ENCODE results near the gene NCOA3.

The NCOA3 gene

GRCh38 chr20:47645632-47646031 lies 143.9 kb downstream of the NCOA3 start:
- no peak overlapping the region for H3K4me2 ChIP-seq (ENCODE audit: low read depth, low read length, poor library complexity, severe bottlenecking)
- no peaks in the 10 kb centered on the region for H4K20me1 ChIP-seq (ENCODE audit: insufficient read depth, low read length, poor library complexity, severe bottlenecking)
- H3K79me2 ChIP-seq (ENCODE audit: insufficient read depth, low read length), result no peaks in the 10 kb centered on the region
- no peak overlapping the region for H3K4me3 ChIP-seq (ENCODE audit: low read length, poor library complexity, severe bottlenecking)
- H3K9ac ChIP-seq (ENCODE audit: low read depth, low read length, poor library complexity, severe bottlenecking), result no peak overlapping the region
- H3F3A ChIP-seq (ENCODE audit: low read depth), result no peaks in the 10 kb centered on the region
- H3K27me3 ChIP-seq (ENCODE audit: insufficient read depth, low read length, poor library complexity, severe bottlenecking), result no peaks in the 10 kb centered on the region
- H3K36me3 ChIP-seq (ENCODE audit: insufficient read depth, low read length), result peaks cover 32% of the 10 kb centered on the region; the same call in 1 of the 2 replicates
- no peaks in the 10 kb centered on the region for H3K9me3 ChIP-seq (ENCODE audit: insufficient read depth, low read depth, low read length)
- H3K4me1 ChIP-seq (ENCODE audit: insufficient read depth, low read length, poor library complexity, severe bottlenecking), result no peaks in the 10 kb centered on the region
- TF ChIP-seq EZH2phosphoT487 (IDR thresholded peaks at IDR 0.05; ENCODE audit: borderline replicate concordance), result no peak
- TF ChIP-seq CTCF (conservative IDR thresholded peaks at IDR 0.05; ENCODE audit: low read length), result no peak
- H3K9me2 ChIP-seq (replicated peaks; ENCODE audit: low read depth, low read length), result no peaks in the 10 kb centered on the region
- H2AFZ ChIP-seq (ENCODE audit: low read length), result no peak overlapping the region

- no peak overlapping the region for H2AFZ ChIP-seq (ENCODE audit: low read length)
- no peaks in the 10 kb centered on the region for H3K79me2 ChIP-seq (ENCODE audit: insufficient read depth, low read length)
- no peaks in the 10 kb centered on the region for H3K9me3 ChIP-seq (ENCODE audit: insufficient read depth, low read depth, low read length)
- H3K9me2 ChIP-seq (replicated peaks; ENCODE audit: low read depth, low read length), result no peaks in the 10 kb centered on the region
- no peaks in the 10 kb centered on the region for H3K4me1 ChIP-seq (ENCODE audit: insufficient read depth, low read length, poor library complexity, severe bottlenecking)
- no peaks in the 10 kb centered on the region for H3F3A ChIP-seq (ENCODE audit: low read depth)
- no peak for TF ChIP-seq CTCF (conservative IDR thresholded peaks at IDR 0.05; ENCODE audit: low read length)
- TF ChIP-seq EZH2phosphoT487 (IDR thresholded peaks at IDR 0.05; ENCODE audit: borderline replicate concordance), result no peak
- no peak overlapping the region for H3K9ac ChIP-seq (ENCODE audit: low read depth, low read length, poor library complexity, severe bottlenecking)
- H3K36me3 ChIP-seq (ENCODE audit: insufficient read depth, low read length), result peaks cover 36% of the 10 kb centered on the region; the same call in 1 of the 2 replicates
- no peaks in the 10 kb centered on the region for H3K27me3 ChIP-seq (ENCODE audit: insufficient read depth, low read length, poor library complexity, severe bottlenecking)
- H3K4me3 ChIP-seq (ENCODE audit: low read length, poor library complexity, severe bottlenecking), result no peak overlapping the region
- no peaks in the 10 kb centered on the region for H4K20me1 ChIP-seq (ENCODE audit: insufficient read depth, low read length, poor library complexity, severe bottlenecking)
- no peak overlapping the region for H3K4me2 ChIP-seq (ENCODE audit: low read depth, low read length, poor library complexity, severe bottlenecking)
Measured at GRCh38 chr20:47647994-47648393, 146.3 kb downstream of the NCOA3 start.

GRCh38 chr20:47648943-47649342 lies 147.3 kb downstream of the NCOA3 start:
- no peaks in the 10 kb centered on the region for H3K27me3 ChIP-seq (ENCODE audit: insufficient read depth, low read length, poor library complexity, severe bottlenecking)
- TF ChIP-seq EZH2phosphoT487 (IDR thresholded peaks at IDR 0.05; ENCODE audit: borderline replicate concordance) (no peak), CTCF (conservative IDR thresholded peaks at IDR 0.05; ENCODE audit: low read length) (no peak)
- no peaks in the 10 kb centered on the region for H3F3A ChIP-seq (ENCODE audit: low read depth)
- H3K9ac ChIP-seq (ENCODE audit: low read depth, low read length, poor library complexity, severe bottlenecking), result no peak overlapping the region
- H3K79me2 ChIP-seq (ENCODE audit: insufficient read depth, low read length), result no peaks in the 10 kb centered on the region
- no peak overlapping the region for H3K4me2 ChIP-seq (ENCODE audit: low read depth, low read length, poor library complexity, severe bottlenecking)
- no peaks in the 10 kb centered on the region for H3K9me2 ChIP-seq (replicated peaks; ENCODE audit: low read depth, low read length)
- H3K9me3 ChIP-seq (ENCODE audit: insufficient read depth, low read depth, low read length), result no peaks in the 10 kb centered on the region
- H3K4me3 ChIP-seq (ENCODE audit: low read length, poor library complexity, severe bottlenecking), result no peak overlapping the region
- no peak overlapping the region for H2AFZ ChIP-seq (ENCODE audit: low read length)
- peaks cover 46% of the 10 kb centered on the region; the same call in 1 of the 2 replicates for H3K36me3 ChIP-seq (ENCODE audit: insufficient read depth, low read length)
- no peaks in the 10 kb centered on the region for H4K20me1 ChIP-seq (ENCODE audit: insufficient read depth, low read length, poor library complexity, severe bottlenecking)
- H3K4me1 ChIP-seq (ENCODE audit: insufficient read depth, low read length, poor library complexity, severe bottlenecking), result no peaks in the 10 kb centered on the region
